ENCODE results near the gene TMEM250.

DNA sequence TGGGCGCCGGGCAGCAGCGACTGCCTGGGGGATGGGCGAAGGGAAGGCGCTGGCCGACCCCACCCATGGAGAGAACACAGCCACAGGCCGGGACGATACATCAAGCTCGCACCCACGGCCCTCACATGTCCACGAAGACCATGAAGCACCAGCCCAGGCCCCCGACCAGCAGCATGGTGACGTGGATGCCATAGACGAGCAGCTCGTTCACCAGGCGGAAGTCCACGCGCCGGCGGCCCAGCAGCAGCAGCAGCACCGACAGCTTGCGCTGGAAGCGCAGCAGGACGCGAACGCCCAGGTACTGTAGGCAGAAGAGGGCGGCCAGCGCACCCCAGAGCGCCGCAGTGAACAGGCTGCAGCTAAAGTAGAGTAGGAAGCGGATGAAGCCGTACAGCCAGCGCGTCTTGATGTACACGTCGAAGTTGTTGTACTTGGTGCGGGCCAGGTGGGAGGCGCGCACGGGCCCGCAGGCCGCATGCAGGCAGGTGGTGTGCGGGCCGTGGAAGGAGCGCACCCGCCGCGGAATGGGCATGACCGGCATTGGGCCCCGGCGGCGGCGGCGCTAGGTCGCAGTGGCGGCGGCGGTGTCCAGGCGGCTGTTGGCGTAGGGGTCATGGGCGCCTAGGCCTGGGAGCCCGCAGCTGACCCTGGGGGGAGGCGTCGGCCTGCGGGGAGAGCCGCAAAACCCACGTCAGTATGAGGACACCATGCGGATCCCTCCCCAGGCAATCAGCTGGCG, 2.1 kb downstream of the TMEM250 start:
- TF ChIP-seq POLR2A (IDR thresholded peaks at IDR 0.05; ENCODE audit: low read depth, low read length): no peak
- no peak for TF ChIP-seq POLR2AphosphoS5 (IDR thresholded peaks at IDR 0.05; ENCODE audit: low read depth, low read length)

All from GM12892 (cell line).